HG03565 (cell line): ENCODE results near the gene ZBED6.

Experiments used
- ATAC-seq: cut with Tn5 transposase; IDR thresholded peaks from one replicate; pipeline ENCODE4 v1.9.1; 2021; ENCODE audit warnings: mild to moderate bottlenecking, moderate library complexity; ENCODE audit not compliant: unreplicated experiment

The ZBED6 gene

DNA sequence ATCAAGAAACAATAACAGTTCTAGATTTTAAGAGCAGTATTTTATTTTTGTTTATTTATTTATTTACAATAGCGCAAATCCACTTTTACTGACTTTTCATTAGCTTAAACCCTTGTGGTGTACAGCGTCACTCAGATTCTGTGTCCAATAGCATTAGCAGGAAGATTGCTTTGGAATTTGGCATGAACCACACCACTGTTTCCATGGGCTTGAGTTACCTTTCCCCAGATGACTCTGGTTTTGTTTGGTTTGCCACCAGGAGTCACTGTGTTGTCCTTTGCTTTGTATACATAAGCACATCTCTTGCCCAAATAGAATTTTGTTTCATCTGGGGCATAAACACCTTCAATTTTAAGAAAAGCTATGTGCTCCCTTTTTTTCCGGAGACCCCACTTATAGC is 40.1 kb downstream of the ZBED6 start:
- no peak for ATAC-seq

DNA sequence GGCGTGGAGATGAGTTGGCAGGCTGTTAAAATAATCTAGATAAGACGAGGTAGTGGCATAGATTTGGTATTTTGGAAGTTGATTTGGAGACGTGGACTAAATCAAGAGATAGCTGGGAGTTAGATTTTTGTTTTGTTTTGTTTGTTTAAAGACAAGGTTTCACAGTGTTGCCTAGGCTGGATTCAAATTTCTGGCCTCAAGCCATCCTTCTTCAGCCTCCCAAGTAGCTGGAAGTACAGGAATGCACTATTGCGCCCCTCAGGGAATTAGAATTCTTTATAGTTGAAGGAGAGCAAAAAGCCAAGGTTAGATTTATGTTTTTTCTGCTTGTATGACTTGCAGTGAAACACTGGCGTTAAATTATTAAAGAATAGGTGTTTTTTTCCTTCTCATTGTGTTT is 43.7 kb downstream of the ZBED6 start:
- no peak for ATAC-seq

DNA sequence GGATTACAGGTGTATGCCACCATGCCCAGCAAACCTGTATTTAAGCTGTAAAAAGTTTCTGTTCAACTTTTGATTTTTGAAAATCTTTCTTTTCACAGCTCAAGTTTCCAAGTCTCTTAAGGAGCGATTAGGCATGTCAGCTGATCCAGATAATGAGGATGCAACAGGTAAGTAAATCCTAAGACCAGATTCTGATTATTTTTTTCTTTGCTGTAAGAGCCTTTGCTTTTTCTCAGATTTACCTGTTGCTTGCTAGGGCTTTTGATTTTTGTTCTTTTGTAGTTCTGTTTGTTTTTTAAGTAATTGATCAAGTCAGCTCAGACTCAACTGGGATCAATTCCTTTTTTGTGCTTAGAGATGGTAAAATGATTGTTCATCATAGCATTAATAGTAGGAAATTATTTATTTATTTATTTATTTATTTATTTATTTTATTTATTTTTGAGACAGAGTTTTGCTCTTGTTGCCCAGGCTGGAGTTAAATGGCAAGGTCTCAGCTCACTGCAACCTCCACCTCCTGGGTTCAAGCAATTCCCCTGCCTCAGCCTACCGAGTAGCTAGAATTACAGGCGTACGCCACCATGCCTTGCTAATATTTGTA is 44.9 kb downstream of the ZBED6 start:
- ATAC-seq: no peak

DNA sequence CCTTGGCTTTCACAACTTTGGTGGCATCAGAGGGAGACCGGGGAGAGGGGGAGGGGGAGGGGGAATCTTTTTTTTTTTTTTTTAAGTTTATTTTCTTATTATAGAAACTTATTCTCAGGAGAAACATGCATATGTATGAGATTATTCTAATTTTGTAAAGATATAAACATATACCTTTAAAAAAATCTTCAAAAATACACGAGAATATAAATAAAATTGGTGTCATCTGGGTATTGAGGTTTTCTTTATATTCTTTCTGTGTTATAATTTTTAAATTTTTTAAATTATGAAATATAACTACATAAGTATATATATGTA is 47.1 kb downstream of the ZBED6 start:
- ATAC-seq: no peak

DNA sequence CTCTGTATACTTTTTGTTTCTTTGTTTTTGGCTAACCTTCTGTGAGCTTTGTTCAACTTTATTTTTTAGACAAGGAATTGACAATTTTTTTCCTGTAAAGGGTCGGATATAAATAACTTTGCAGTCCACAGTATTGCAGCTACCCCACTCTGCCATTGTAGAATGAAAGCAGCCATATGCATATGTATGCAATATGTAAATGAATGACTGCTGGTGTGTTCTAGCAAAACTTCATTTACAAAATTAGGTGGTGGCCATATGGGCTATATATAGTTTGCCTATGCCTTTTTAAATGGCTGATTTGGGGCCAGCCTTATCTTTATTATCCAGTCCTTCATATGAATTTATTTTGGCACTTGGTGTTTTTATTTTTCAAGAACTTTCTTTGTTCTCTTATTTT is 48.0 kb downstream of the ZBED6 start:
- no peak for ATAC-seq
